Fibroblast of mammary gland (primary cell): ENCODE data around the gene SDK2.

Source experiments
- DNase-seq: peaks from one replicate; pipeline ENCODE4 v3.0.0-alpha.2; 2010; ENCODE audit warnings: low read depth
- H3K4me3 ChIP-seq: 2 replicates; pipeline ENCODE4 v1.5.1; 2011; ENCODE audit warnings: low read depth, mild to moderate bottlenecking, low read length, moderate library complexity; ENCODE audit not compliant: control insufficient read depth
- CTCF ChIP-seq: conservative IDR thresholded peaks from 2 replicates; pipeline ENCODE4 v1.5.1; 2011; ENCODE audit warnings: low read depth, low read length, inconsistent platforms; ENCODE audit not compliant: control insufficient read depth, insufficient read depth

SDK2 gene

GRCh38 chr17:73524941-73525679 lies 119.1 kb downstream of the SDK2 start:
- no peak for TF ChIP-seq CTCF
- no peak for DNase-seq
- no peak overlapping the region for H3K4me3 ChIP-seq

- DNase-seq = no peak
- no peak for TF ChIP-seq CTCF
- no peak overlapping the region for H3K4me3 ChIP-seq
Measured at GRCh38 chr17:73522696-73523095, 121.5 kb downstream of the SDK2 start.

GRCh38 chr17:73522107-73522506 lies 122.1 kb downstream of the SDK2 start:
- TF ChIP-seq CTCF = no peak
- DNase-seq = no peak
- H3K4me3 ChIP-seq = no peak overlapping the region

GRCh38 chr17:73521376-73521775 lies 122.9 kb downstream of the SDK2 start:
- TF ChIP-seq CTCF = no peak
- no peak for DNase-seq
- no peak overlapping the region for H3K4me3 ChIP-seq

- no peak for TF ChIP-seq CTCF
- no peak overlapping the region for H3K4me3 ChIP-seq
- no peak for DNase-seq
Measured at GRCh38 chr17:73520369-73520761, 123.9 kb downstream of the SDK2 start.

- H3K4me3 ChIP-seq = no peak overlapping the region
- TF ChIP-seq CTCF = no peak
- no peak for DNase-seq
Measured at GRCh38 chr17:73519714-73520368, 124.4 kb downstream of the SDK2 start.

- TF ChIP-seq CTCF = no peak
- H3K4me3 ChIP-seq = no peak overlapping the region
- no peak for DNase-seq
Measured at GRCh38 chr17:73519011-73519410, 125.2 kb downstream of the SDK2 start.
